Astrocyte of the spinal cord (primary cell): ENCODE results near the gene LYPD6B.

Experiments
- DNase-seq: peaks from one replicate; pipeline ENCODE4 v3.0.0; 2011; ENCODE audit warnings: low read depth, low spot score
- H3K4me3 ChIP-seq: 2 replicates; pipeline ENCODE4 v1.5.1; 2011; ENCODE audit warnings: low read depth, mild to moderate bottlenecking, low read length, moderate library complexity
- CTCF ChIP-seq: IDR thresholded peaks from 2 replicates; pipeline ENCODE4 v1.5.1; 2012; ENCODE audit warnings: low read depth, mild to moderate bottlenecking, low read length, inconsistent platforms
- in situ Hi-C: cut with HindIII; loops from 2 replicates; pipeline ENCODE4 v1.10.0; 2017; ENCODE audit warnings: low sequenced_read_pairs

The LYPD6B gene

GRCh38 chr2:149155988-149156387 lies 117.5 kb downstream of the LYPD6B start:
- no peak overlapping the region for H3K4me3 ChIP-seq
- no peak for TF ChIP-seq CTCF
- no peak for DNase-seq
- in situ Hi-C loops, result no loop called here

- no peak for DNase-seq
- in situ Hi-C loops, result no loop called here
- no peak for TF ChIP-seq CTCF
- H3K4me3 ChIP-seq, result no peak overlapping the region
Observed at GRCh38 chr2:149156971-149157740, 118.7 kb downstream of the LYPD6B start.

- in situ Hi-C loops, result no loop called here
- no peak overlapping the region for H3K4me3 ChIP-seq
- TF ChIP-seq CTCF, result no peak
- DNase-seq, result no peak
Observed at GRCh38 chr2:149158957-149159356, 120.5 kb downstream of the LYPD6B start.

GRCh38 chr2:149160195-149160594 lies 121.7 kb downstream of the LYPD6B start:
- no peak for TF ChIP-seq CTCF
- no peak for DNase-seq
- in situ Hi-C loops, result no loop called here
- H3K4me3 ChIP-seq, result no peak overlapping the region

GRCh38 chr2:149160701-149161217 lies 122.3 kb downstream of the LYPD6B start:
- no peak for DNase-seq
- in situ Hi-C loops, result no loop called here
- TF ChIP-seq CTCF, result no peak
- no peak overlapping the region for H3K4me3 ChIP-seq

DNA sequence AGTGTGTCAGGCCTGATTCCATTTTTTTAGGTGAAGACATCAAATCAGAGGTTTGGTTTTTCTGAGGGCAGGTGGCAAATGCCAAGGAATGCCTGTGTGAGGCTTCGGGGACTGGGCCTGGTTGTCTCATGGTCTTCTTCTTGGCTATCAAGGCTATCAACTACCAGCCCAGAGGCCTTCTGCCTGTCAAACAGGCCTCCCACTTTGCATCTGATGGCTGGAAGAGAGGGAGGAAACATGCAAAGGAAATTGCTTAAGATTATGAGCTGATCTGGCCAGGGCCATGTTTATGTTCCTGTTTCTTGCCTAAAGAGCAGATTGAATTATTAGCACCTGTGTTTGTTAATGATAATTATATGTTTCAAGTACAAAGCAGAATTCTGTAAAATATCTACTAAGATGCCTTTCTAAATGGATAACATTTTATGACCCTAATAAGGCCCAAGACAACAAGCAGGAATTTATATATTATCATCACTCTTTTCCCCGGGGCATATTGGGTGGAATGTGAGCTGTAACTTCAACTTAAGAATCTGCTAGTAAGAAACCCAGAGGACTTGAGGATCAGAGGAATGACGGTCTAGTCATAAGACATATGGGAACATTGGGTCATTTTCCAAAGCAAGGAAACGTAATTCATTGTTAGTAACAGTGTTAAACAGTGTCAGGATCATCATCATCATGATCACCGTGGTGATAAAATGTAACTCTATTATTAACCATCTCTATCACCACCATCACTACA lies 123.2 kb downstream of the LYPD6B start:
- in situ Hi-C loops, result no loop called here
- H3K4me3 ChIP-seq, result no peak overlapping the region
- no peak for DNase-seq
- no peak for TF ChIP-seq CTCF
